H9 (cell line): ENCODE results near the gene KHSRP. TPM values are rescaled to one million over a fixed set of nuclear protein-coding genes. Genes with fewer than 3 reads are reported as not detected.

ENCODE experiments used
- DNase-seq: peaks from one replicate; pipeline ENCODE4 v3.0.0-alpha.2; 2017
- H2AFZ ChIP-seq: one replicate; pipeline ENCODE4 v1.6.1; 2013; ENCODE audit warnings: mild to moderate bottlenecking, low read length, control low read depth, moderate library complexity
- H2AK5ac ChIP-seq: 2 replicates; pipeline ENCODE4 v1.6.1; 2013; ENCODE audit warnings: low read length, control low read depth, mixed read lengths; ENCODE audit not compliant: insufficient read length
- H2BK120ac ChIP-seq: one replicate; pipeline ENCODE4 v1.6.1; 2013; ENCODE audit warnings: low read depth, mild to moderate bottlenecking, low read length, control low read depth, inconsistent platforms; ENCODE audit not compliant: poor library complexity, severe bottlenecking
- H2BK12ac ChIP-seq: 2 replicates; pipeline ENCODE4 v1.6.1; 2013; ENCODE audit warnings: low read length, control low read depth, mixed read lengths, low read depth; ENCODE audit not compliant: insufficient read length
- H2BK15ac ChIP-seq: 2 replicates; pipeline ENCODE4 v1.6.1; 2013; ENCODE audit warnings: low read depth, low read length, control low read depth
- H2BK20ac ChIP-seq: one replicate; pipeline ENCODE4 v1.6.1; 2013; ENCODE audit warnings: low read depth, mild to moderate bottlenecking, low read length, control low read depth, inconsistent platforms; ENCODE audit not compliant: poor library complexity, severe bottlenecking
- H2BK5ac ChIP-seq: 2 replicates; pipeline ENCODE4 v1.6.1; 2013; ENCODE audit warnings: low read length, control low read depth, mixed read lengths; ENCODE audit not compliant: insufficient read length
- H3K14ac ChIP-seq: 2 replicates; pipeline ENCODE4 v1.6.1; 2013; ENCODE audit warnings: low read length, control low read depth; ENCODE audit not compliant: insufficient read depth
- H3K18ac ChIP-seq: 2 replicates; pipeline ENCODE4 v1.6.1; 2013; ENCODE audit warnings: low read depth, mild to moderate bottlenecking, mixed read lengths, low read length, control low read depth; ENCODE audit not compliant: insufficient read length
- H3K23ac ChIP-seq: 2 replicates; pipeline ENCODE4 v1.6.1; 2013; ENCODE audit warnings: low read length, control low read depth, mixed read lengths, low read depth; ENCODE audit not compliant: insufficient read length
- H3K23me2 ChIP-seq: 2 replicates; pipeline ENCODE4 v1.6.1; 2013; ENCODE audit warnings: low read depth, mild to moderate bottlenecking, mixed read lengths, low read length, control low read depth; ENCODE audit not compliant: insufficient read length, poor library complexity, severe bottlenecking
- H3K27ac ChIP-seq: 2 replicates; pipeline ENCODE4 v1.5.1; 2013; ENCODE audit warnings: low read length, control low read depth, mixed read lengths, low read depth; ENCODE audit not compliant: insufficient read length
- H3K27me3 ChIP-seq: 2 replicates; pipeline ENCODE4 v1.6.1; 2013; ENCODE audit warnings: low read length, control low read depth, inconsistent platforms; ENCODE audit not compliant: insufficient read depth
- H3K4ac ChIP-seq: 2 replicates; pipeline ENCODE4 v1.6.1; 2013; ENCODE audit warnings: low read depth, mild to moderate bottlenecking, control low read depth, inconsistent platforms, low read length, moderate library complexity
- H3K4me1 ChIP-seq: 2 replicates; pipeline ENCODE4 v1.6.1; 2013; ENCODE audit warnings: low read length, control low read depth, inconsistent platforms; ENCODE audit not compliant: insufficient read depth
- H3K4me2 ChIP-seq: 2 replicates; pipeline ENCODE4 v1.6.1; 2013; ENCODE audit warnings: low read length, control low read depth, mixed read lengths; ENCODE audit not compliant: insufficient read length, insufficient read depth
- H3K56ac ChIP-seq: 2 replicates; pipeline ENCODE4 v1.6.1; 2013; ENCODE audit warnings: low read depth, mild to moderate bottlenecking, mixed read lengths, low read length, control low read depth; ENCODE audit not compliant: insufficient read length
- H3K79me1 ChIP-seq: 2 replicates; pipeline ENCODE4 v1.6.1; 2013; ENCODE audit warnings: low read depth, mild to moderate bottlenecking, moderate library complexity, low read length, control low read depth, inconsistent platforms; ENCODE audit not compliant: insufficient read depth, poor library complexity, severe bottlenecking
- H3K79me2 ChIP-seq: 2 replicates; pipeline ENCODE4 v1.6.1; 2013; ENCODE audit warnings: low read length, control low read depth, inconsistent platforms; ENCODE audit not compliant: insufficient read depth
- H3K9ac ChIP-seq: 2 replicates; pipeline ENCODE4 v1.6.1; 2013; ENCODE audit warnings: low read length, control low read depth, mixed read lengths; ENCODE audit not compliant: insufficient read length; ENCODE audit errors: extremely low read depth
- H3K9me3 ChIP-seq: one replicate; pipeline ENCODE4 v1.6.1; 2013; ENCODE audit warnings: low read depth, low read length, inconsistent platforms; ENCODE audit not compliant: control insufficient read depth
- H3T11ph ChIP-seq: one replicate; pipeline ENCODE4 v1.6.1; 2013; ENCODE audit warnings: mild to moderate bottlenecking, low read length, control low read depth, inconsistent platforms
- H4K20me1 ChIP-seq: one replicate; pipeline ENCODE4 v1.6.1; 2013; ENCODE audit not compliant: control insufficient read depth, insufficient read length, insufficient read depth
- H4K5ac ChIP-seq: 2 replicates; pipeline ENCODE4 v1.6.1; 2013; ENCODE audit warnings: low read depth, mild to moderate bottlenecking, mixed read lengths, low read length, control low read depth; ENCODE audit not compliant: insufficient read length
- H4K8ac ChIP-seq: replicated peaks from 2 replicates; pipeline ENCODE4 v1.6.1; 2013; ENCODE audit warnings: low read length, control low read depth, mixed read lengths, low read depth; ENCODE audit not compliant: insufficient read length
- H4K91ac ChIP-seq: 2 replicates; pipeline ENCODE4 v1.6.1; 2013; ENCODE audit warnings: low read depth, mild to moderate bottlenecking, moderate library complexity, mixed read lengths, low read length, control low read depth; ENCODE audit not compliant: insufficient read length
- H3K27ac Mint-ChIP-seq, 3 experiments: 2 replicates in 2 of 3; 3 replicates in 1 of 3; pipeline ENCODE4 v1.8.0; 2020 to 2021; ENCODE audit warnings: mixed read lengths in 3 of 3, mild to moderate bottlenecking in 1 of 3, moderate library complexity in 1 of 3
- H3K27me3 Mint-ChIP-seq: 2 replicates; pipeline ENCODE4 v1.8.0; 2021; ENCODE audit warnings: low read depth, mild to moderate bottlenecking, moderate library complexity, mixed read lengths
- H3K36me3 Mint-ChIP-seq, 3 experiments: 2 replicates in 2 of 3; 3 replicates in 1 of 3; pipeline ENCODE4 v1.8.0; 2020 to 2021; ENCODE audit warnings: low read depth in 3 of 3, mixed read lengths in 3 of 3; ENCODE audit not compliant: insufficient read depth in 1 of 3
- H3K4me1 Mint-ChIP-seq, 2 experiments: 2 replicates each; pipeline ENCODE4 v1.8.0; 2020; ENCODE audit warnings: mixed read lengths in 2 of 2
- H3K4me3 Mint-ChIP-seq, 2 experiments: 2 replicates in 1 of 2; 3 replicates in 1 of 2; pipeline ENCODE4 v1.8.0; 2020 to 2021; ENCODE audit warnings: mild to moderate bottlenecking in 2 of 2, mixed read lengths in 2 of 2, moderate library complexity in 1 of 2
- H3K9me3 Mint-ChIP-seq, 2 experiments: 2 replicates in 1 of 2; 3 replicates in 1 of 2; pipeline ENCODE4 v1.8.0; 2020; ENCODE audit warnings: mild to moderate bottlenecking in 2 of 2, mixed read lengths in 2 of 2, moderate library complexity in 1 of 2
- WGBS: extraction: QIAGEN DNeasy Blood & Tissue Kit; methylation state at CpG from one replicate; pipeline ENCODE4 v1.1.7; 2013; ENCODE audit warnings: missing lambda C conversion rate, low lambda C conversion rate, mixed read lengths; ENCODE audit not compliant: insufficient read length; ENCODE audit errors: extremely low coverage; 5-methylcytosine and 5-hydroxymethylcytosine counted together
- microRNA-seq: library from miRNA; unstranded; fragments of <30 nt; microRNA quantifications from one replicate; pipeline ENCODE4, GENCODE V29; 2020; ENCODE audit warnings: borderline microRNAs expressed
- total RNA-seq: library from RNA; stranded (reverse); gene quantifications from 2 replicates; pipeline ENCODE4 v1.2.1, GENCODE V29; 2021
- TF ChIP-seq, protein P1 (sequence below): fragments of 200-600 bp; sonication (generic); conservative IDR thresholded peaks from 3 replicates; pipeline ENCODE4 v1.8.0; 2021; ENCODE audit warnings: antibody characterized with exemption, mild to moderate bottlenecking

The KHSRP gene
- total RNA-seq, 1 experiment from 2014 or later: 602 TPM

GRCh38 chr19:6364353-6364752 is 60.3 kb downstream of the KHSRP start:
- Histone ChIP-seq H3K9me3 (no peaks in the 10 kb centered on the region), H4K8ac (no peak overlapping the region), H4K20me1 (no peaks in the 10 kb centered on the region), H4K5ac (no peak overlapping the region), H2BK20ac (no peak overlapping the region), H3K27ac (no peak overlapping the region), H3K56ac (no peak overlapping the region), H3K23ac (no peak overlapping the region), H3K14ac (no peak overlapping the region), H3T11ph (no peak overlapping the region), H2BK120ac (no peak overlapping the region), H3K27me3 (no peaks in the 10 kb centered on the region), H3K4me2 (no peak overlapping the region), H3K79me2 (no peaks in the 10 kb centered on the region), H2BK15ac (no peak overlapping the region), H2AK5ac (no peak overlapping the region), H2BK12ac (no peak overlapping the region), H3K23me2 (peaks cover 7% of the 10 kb centered on the region), H3K4me1 (no peaks in the 10 kb centered on the region), H4K91ac (no peak overlapping the region), H3K4ac (no peak overlapping the region), H3K9ac (no peak overlapping the region), H3K79me1 (no peaks in the 10 kb centered on the region), H3K18ac (no peak overlapping the region), H2AFZ (no peak overlapping the region), H2BK5ac (no peak overlapping the region)
- peaks cover 35 to 50% (median 44%) of the 10 kb centered on the region in 3 experiments for H3K36me3 Mint-ChIP-seq
- H3K4me3 Mint-ChIP-seq: peak overlapping the region in 1 of 2 experiments; percentile 62; a peak in 2 of 5 replicates
- no CpG with 5 or more reads among the region's 21 CpGs for WGBS
- TF ChIP-seq, protein P1, sequence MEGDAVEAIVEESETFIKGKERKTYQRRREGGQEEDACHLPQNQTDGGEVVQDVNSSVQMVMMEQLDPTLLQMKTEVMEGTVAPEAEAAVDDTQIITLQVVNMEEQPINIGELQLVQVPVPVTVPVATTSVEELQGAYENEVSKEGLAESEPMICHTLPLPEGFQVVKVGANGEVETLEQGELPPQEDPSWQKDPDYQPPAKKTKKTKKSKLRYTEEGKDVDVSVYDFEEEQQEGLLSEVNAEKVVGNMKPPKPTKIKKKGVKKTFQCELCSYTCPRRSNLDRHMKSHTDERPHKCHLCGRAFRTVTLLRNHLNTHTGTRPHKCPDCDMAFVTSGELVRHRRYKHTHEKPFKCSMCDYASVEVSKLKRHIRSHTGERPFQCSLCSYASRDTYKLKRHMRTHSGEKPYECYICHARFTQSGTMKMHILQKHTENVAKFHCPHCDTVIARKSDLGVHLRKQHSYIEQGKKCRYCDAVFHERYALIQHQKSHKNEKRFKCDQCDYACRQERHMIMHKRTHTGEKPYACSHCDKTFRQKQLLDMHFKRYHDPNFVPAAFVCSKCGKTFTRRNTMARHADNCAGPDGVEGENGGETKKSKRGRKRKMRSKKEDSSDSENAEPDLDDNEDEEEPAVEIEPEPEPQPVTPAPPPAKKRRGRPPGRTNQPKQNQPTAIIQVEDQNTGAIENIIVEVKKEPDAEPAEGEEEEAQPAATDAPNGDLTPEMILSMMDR: no peak
- DNase-seq: no peak
- H3K27me3 Mint-ChIP-seq: peaks cover 4% of the 10 kb centered on the region
- peaks cover 4 to 5% of the 10 kb centered on the region in 2 experiments; a peak in 2 of 4 replicates for H3K4me1 Mint-ChIP-seq
- H3K9me3 Mint-ChIP-seq: no peaks in the 10 kb centered on the region
- H3K27ac Mint-ChIP-seq: no peak overlapping the region

Small RNA genes lying within 50 kb of the gene (microRNA-seq; reads per million reads assigned to microRNA genes)
- gene MIR3940 (10.8 reads per million, percentile 48 among the genes with 10 or more reads in this experiment), gene MIR6790 (not detected), gene MIR6885 (not detected)

Other genes starting within 250 kb of the KHSRP start
- 54.9 and 56.9 TPM in 2 replicates for gene MLLT1, start 144.8 kb downstream of the KHSRP start, total RNA-seq
- not detected in 2 replicates for gene ACER1, start 91.2 kb downstream of the KHSRP start, total RNA-seq
- gene CLPP, start 63.3 kb downstream of the KHSRP start, total RNA-seq: 91.6 and 94.3 TPM in 2 replicates
- 81.6 and 85.7 TPM in 2 replicates for gene ALKBH7, start 52.0 kb downstream of the KHSRP start, total RNA-seq
- 2.1 and 2.4 TPM in 2 replicates for gene PSPN, start 48.9 kb downstream of the KHSRP start, total RNA-seq
- 61.2 and 67.2 TPM in 2 replicates for gene GTF2F1, start 31.6 kb downstream of the KHSRP start, total RNA-seq
- gene SLC25A41, start 9.0 kb upstream of the KHSRP start, total RNA-seq: 0.20 and 0.42 TPM in 2 replicates
- gene SLC25A23, start 35.0 kb upstream of the KHSRP start, total RNA-seq: 35.0 and 42.9 TPM in 2 replicates
- 31.4 and 32.1 TPM in 2 replicates for gene CRB3, start 39.5 kb upstream of the KHSRP start, total RNA-seq
- gene DENND1C, start 57.0 kb upstream of the KHSRP start, total RNA-seq: 2.4 TPM in 2 replicates
- 19.5 and 20.3 TPM in 2 replicates for gene TUBB4A, start 77.5 kb upstream of the KHSRP start, total RNA-seq
- 1.9 and 2.1 TPM in 2 replicates for gene TNFSF9, start 106.2 kb upstream of the KHSRP start, total RNA-seq
- 1.2 and 1.3 TPM in 2 replicates for gene CD70, start 166.3 kb upstream of the KHSRP start, total RNA-seq
- not detected in 2 replicates for gene TNFSF14, start 245.3 kb upstream of the KHSRP start, total RNA-seq